Calu3 (cell line): Measurements from ENCODE around the gene SRP14. TPM values are rescaled to one million over a fixed set of nuclear protein-coding genes. Genes with fewer than 3 reads are reported as not detected.
A peak's percentile ranks its signal among the peaks of the same experiment; 100 is the strongest.

Experiments
- BruUV-seq: library from RNA; stranded (reverse); fragments of 400-500 nt; replicated peaks from 2 replicates; lab custom pipeline; 2021; lab: Mats Ljungman, UMichigan
- CTCF ChIA-PET: fragments of 300-600 bp; sonication (Branson Sonifier 250); formaldehyde crosslinking; loops from one replicate; lab custom pipeline; 2022; ENCODE audit warnings: antibody characterized with exemption; lab: Charles Lee
- DNase-seq: peaks from one replicate; pipeline ENCODE4 v3.0.0; 2022
- H3K27ac Mint-ChIP-seq: one replicate; pipeline ENCODE4 v1.8.0; 2022; ENCODE audit warnings: mixed read lengths; ENCODE audit not compliant: unreplicated experiment
- H3K27me3 Mint-ChIP-seq: one replicate; pipeline ENCODE4 v1.8.0; 2022; ENCODE audit warnings: mixed read lengths; ENCODE audit not compliant: unreplicated experiment
- H3K36me3 Mint-ChIP-seq: one replicate; pipeline ENCODE4 v1.8.0; 2022; ENCODE audit warnings: mild to moderate bottlenecking, moderate library complexity, mixed read lengths; ENCODE audit not compliant: insufficient read depth, unreplicated experiment
- H3K4me1 Mint-ChIP-seq: one replicate; pipeline ENCODE4 v1.8.0; 2022; ENCODE audit warnings: mild to moderate bottlenecking, low read depth, mixed read lengths; ENCODE audit not compliant: unreplicated experiment
- H3K4me3 Mint-ChIP-seq: one replicate; pipeline ENCODE4 v1.8.0; 2022; ENCODE audit warnings: mild to moderate bottlenecking, low read depth, moderate library complexity, mixed read lengths; ENCODE audit not compliant: unreplicated experiment
- H3K9me3 Mint-ChIP-seq: one replicate; pipeline ENCODE4 v1.8.0; 2022; ENCODE audit warnings: low read depth, mixed read lengths; ENCODE audit not compliant: unreplicated experiment
- intact Hi-C: fragments of 100-400 bp; cut with micrococcal nuclease; formaldehyde crosslinking; loops from one replicate; pipeline ENCODE4 v1.10.0; 2022; ENCODE audit not compliant: unreplicated experiment
- total RNA-seq: library from RNA; stranded (reverse); gene quantifications from 2 replicates; pipeline ENCODE4 v1.2.3, GENCODE V29; 2022
- TF ChIP-seq, protein P1 (sequence below): fragments of 200-600 bp; IDR thresholded peaks from one replicate; pipeline ENCODE4 v1.8.0; 2022; ENCODE audit warnings: antibody characterized with exemption; ENCODE audit not compliant: unreplicated experiment

SRP14 gene
- total RNA-seq, 1 experiment from 2014 or later: 113 TPM

DNA sequence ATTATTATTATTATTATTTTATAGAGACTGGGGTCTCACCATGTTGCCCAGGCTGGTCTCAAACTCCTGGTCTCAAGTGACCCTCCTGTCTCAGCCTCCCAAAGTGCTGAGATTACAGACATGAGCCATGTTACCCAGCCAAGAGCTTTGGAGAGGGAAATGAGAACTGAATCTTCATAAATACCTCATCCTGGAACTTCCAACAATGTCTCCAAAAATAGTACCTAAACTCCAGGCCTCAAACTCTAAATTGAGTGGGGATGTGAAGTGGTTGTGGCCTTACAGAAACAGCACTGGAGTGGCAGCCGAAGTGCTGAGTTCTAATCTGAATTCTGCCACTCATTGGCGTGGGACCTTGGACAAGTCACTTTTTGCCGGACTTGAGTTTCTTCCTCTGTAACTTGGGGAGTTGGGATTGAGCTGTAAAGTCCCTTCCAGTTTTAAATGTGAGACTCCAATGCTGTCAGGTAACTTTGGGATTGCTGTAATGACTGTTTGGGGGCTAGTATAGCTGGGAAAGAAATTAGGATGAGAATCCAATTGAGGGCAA is 10.0 kb upstream of the SRP14 start:
- Mint-ChIP-seq H3K36me3 (peaks cover 5% of the 10 kb centered on the region), H3K4me3 (no peak overlapping the region), H3K27ac (no peak overlapping the region), H3K27me3 (no peaks in the 10 kb centered on the region), H3K4me1 (peaks cover 32% of the 10 kb centered on the region), H3K9me3 (peaks cover 2% of the 10 kb centered on the region)
- no TSS peak for BruUV-seq
- intact Hi-C loops: loop anchor here (5.0 kb wide), 2 partner anchors 113 to 223 kb away; partner anchors contain the start of gene BUB1B
- CTCF ChIA-PET: interaction anchor here (3.9 kb wide), 1 partner anchor 56 kb away, joined by 75 read pairs; no protein-coding TSS in a partner anchor
- DNase-seq: no peak
- TF ChIP-seq, protein P1, sequence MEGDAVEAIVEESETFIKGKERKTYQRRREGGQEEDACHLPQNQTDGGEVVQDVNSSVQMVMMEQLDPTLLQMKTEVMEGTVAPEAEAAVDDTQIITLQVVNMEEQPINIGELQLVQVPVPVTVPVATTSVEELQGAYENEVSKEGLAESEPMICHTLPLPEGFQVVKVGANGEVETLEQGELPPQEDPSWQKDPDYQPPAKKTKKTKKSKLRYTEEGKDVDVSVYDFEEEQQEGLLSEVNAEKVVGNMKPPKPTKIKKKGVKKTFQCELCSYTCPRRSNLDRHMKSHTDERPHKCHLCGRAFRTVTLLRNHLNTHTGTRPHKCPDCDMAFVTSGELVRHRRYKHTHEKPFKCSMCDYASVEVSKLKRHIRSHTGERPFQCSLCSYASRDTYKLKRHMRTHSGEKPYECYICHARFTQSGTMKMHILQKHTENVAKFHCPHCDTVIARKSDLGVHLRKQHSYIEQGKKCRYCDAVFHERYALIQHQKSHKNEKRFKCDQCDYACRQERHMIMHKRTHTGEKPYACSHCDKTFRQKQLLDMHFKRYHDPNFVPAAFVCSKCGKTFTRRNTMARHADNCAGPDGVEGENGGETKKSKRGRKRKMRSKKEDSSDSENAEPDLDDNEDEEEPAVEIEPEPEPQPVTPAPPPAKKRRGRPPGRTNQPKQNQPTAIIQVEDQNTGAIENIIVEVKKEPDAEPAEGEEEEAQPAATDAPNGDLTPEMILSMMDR: no peak

DNA sequence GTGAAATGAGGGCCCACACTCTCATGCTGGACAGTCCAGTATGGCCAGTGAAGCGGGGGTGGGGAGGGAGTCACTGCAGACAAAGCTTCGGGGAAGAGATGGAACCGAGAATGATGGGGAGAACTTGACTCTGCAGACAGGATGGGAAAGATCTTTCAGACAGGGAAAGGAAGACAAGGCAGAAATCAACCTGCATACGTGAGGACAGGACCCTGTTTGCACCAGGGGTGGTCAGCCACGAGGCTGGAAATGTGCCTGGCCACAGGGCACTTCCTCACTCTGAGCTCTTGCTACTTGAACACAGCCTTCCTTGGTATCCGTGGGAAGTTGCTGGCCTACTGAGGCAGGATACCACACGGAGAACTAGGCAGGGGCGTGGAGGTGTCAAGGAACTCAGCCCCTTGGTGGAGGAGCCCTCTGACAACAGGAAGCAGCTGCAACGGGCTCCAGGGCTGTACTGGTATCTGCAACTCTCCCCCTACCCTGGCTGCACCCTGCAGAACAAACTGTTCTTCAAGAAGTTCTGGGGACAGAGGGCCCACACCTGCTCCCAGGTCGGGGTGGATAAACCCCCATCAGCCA is 9.3 kb upstream of the SRP14 start:
- Mint-ChIP-seq H3K36me3 (peaks cover 5% of the 10 kb centered on the region), H3K9me3 (peaks cover 2% of the 10 kb centered on the region), H3K27ac (peak overlapping the region; percentile 44), H3K27me3 (no peaks in the 10 kb centered on the region), H3K4me1 (peaks cover 26% of the 10 kb centered on the region), H3K4me3 (no peak overlapping the region)
- CTCF ChIA-PET: interaction anchor here (1.2 to 3.9 kb wide), 2 partner anchors 49 to 57 kb away, joined by 3 to 75 read pairs; no protein-coding TSS in a partner anchor
- intact Hi-C loops: loop anchor here (5.0 kb wide), 2 partner anchors 114 to 224 kb away; partner anchors contain the start of gene BUB1B
- no peak for DNase-seq
- BruUV-seq: no TSS peak
- TF ChIP-seq, protein P1: no peak

DNA sequence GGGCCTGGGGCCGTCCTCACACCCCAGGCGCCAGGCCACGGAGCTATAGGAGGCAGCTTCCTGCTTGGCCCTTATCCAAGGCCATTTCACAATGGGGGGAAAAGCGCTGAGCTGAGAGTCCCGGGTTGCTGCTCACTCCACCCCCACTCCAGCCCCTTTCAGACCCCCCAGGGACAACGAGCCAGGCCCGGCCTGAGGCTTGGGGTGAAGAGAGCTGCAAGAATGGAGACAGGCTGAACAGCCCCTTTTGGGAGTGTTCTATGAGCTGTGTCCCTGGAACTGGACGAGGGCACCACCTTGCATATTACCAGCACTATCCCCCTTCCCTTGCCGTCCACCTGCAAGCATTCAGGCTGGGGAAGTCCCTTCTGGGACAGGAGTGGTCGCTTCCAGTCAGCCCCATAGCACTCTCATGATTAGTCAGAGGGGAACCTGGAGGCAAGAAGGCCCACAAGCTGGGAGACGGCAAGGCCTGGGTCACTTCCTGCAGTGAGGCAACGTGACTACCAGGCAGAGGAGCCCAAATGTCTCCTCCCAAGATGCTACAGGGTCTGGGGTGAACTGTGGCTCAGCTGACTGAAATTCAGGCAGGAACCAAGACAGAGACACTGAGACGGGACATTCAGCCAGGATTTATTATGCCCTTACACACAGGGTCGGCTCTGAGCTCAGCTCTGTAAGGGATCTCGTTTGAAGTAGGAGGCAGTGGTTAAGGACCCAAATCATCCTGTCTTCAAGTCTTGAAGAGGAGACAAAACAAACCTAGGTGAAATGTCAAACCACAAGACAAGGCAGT is 8.6 kb upstream of the SRP14 start:
- DNase-seq: peak; percentile 75
- intact Hi-C loops: loop anchor here (5.0 kb wide), 2 partner anchors 115 to 225 kb away; partner anchors contain the start of gene BUB1B
- Mint-ChIP-seq H3K9me3 (peaks cover 2% of the 10 kb centered on the region), H3K27ac (peak overlapping the region; percentile 44), H3K4me1 (peaks cover 19% of the 10 kb centered on the region), H3K36me3 (peaks cover 5% of the 10 kb centered on the region), H3K27me3 (no peaks in the 10 kb centered on the region), H3K4me3 (no peak overlapping the region)
- TF ChIP-seq, protein P1: no peak
- BruUV-seq: TSS peak; percentile 27
- CTCF ChIA-PET: interaction anchor here (0.6 to 3.9 kb wide), 8 partner anchors 9 to 192 kb away, joined by 3 to 75 read pairs (median 3); partner anchors contain the start of genes BMF and PAK6

DNA sequence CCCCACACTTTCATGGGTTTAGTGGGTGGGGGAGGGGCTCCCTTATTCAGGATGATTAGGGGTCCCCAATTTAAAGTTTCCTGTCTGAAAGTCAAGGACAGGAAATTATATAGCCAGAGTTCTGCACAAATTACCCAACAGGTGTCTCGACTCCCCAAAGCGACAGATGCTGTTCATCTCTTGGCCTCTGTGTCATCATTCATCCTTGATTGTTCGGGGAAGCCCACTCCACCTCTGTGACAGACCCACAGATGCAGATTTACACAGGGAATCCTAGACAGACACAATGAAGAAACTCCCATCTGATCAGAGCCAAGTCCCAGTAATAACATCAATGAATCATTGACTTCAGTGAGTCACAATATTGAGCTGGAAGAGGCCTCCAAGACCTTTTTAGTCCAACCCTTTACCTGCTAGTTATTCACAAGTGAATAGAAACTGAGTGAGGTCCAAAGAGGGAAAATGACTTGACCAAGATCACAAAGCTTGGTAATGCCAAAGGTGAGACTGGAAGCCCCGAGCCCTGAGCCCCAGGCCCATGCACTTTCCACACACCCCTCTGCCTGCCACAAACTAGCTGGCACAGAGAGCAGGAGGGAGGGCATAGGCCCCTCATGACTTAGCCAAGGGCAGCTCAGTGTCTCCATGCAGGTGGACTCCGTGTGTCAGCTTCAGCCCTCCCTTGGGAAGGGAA is 7.9 kb upstream of the SRP14 start:
- Mint-ChIP-seq H3K4me3 (no peak overlapping the region), H3K36me3 (peaks cover 5% of the 10 kb centered on the region), H3K9me3 (peaks cover 2% of the 10 kb centered on the region), H3K27me3 (no peaks in the 10 kb centered on the region), H3K27ac (no peak overlapping the region), H3K4me1 (peaks cover 18% of the 10 kb centered on the region)
- no TSS peak for BruUV-seq
- TF ChIP-seq, protein P1: no peak
- no peak for DNase-seq
- CTCF ChIA-PET: interaction anchor here (0.6 to 3.9 kb wide), 8 partner anchors 8 to 227 kb away, joined by 3 to 75 read pairs (median 5); partner anchors contain the start of genes BMF and PAK6
- intact Hi-C loops: loop anchor here (5.0 kb wide), 2 partner anchors 115 to 225 kb away; partner anchors contain the start of gene BUB1B
